Effector memory CD4-positive, alpha-beta T cell (primary cell): ENCODE results near the gene APC2.
"Not testable (repeated sequence)": the region's sequence is repeated elsewhere in the genome, so short reads cannot be mapped to it uniquely, and the experiment has no call there.

ENCODE experiments used
- DNase-seq, 3 donors: peaks; one replicate each; pipeline ENCODE4 v3.0.0-alpha.2; 2020
- H3K27ac ChIP-seq: 2 replicates; pipeline ENCODE4 v1.7.0; 2013; ENCODE audit warnings: mild to moderate bottlenecking, low read length, moderate library complexity; ENCODE audit not compliant: insufficient read depth, poor library complexity, severe bottlenecking
- H3K27me3 ChIP-seq: replicated peaks from 2 replicates; pipeline ENCODE4 v1.7.0; 2013; ENCODE audit warnings: mild to moderate bottlenecking, low read length; ENCODE audit not compliant: insufficient read depth, control insufficient read depth, poor library complexity, severe bottlenecking
- H3K36me3 ChIP-seq: 2 replicates; pipeline ENCODE4 v1.7.0; 2013; ENCODE audit warnings: mild to moderate bottlenecking, low read length, moderate library complexity; ENCODE audit not compliant: control insufficient read depth, insufficient read depth
- H3K4me1 ChIP-seq: 2 replicates; pipeline ENCODE4 v1.7.0; 2013; ENCODE audit warnings: low read length, mild to moderate bottlenecking; ENCODE audit not compliant: control insufficient read depth, insufficient read depth, poor library complexity, severe bottlenecking
- H3K4me3 ChIP-seq: 2 replicates; pipeline ENCODE4 v1.7.0; 2013; ENCODE audit warnings: low read length, low read depth, mild to moderate bottlenecking; ENCODE audit not compliant: insufficient read depth, poor library complexity, severe bottlenecking
- H3K9me3 ChIP-seq: 2 replicates; pipeline ENCODE4 v1.7.0; 2013; ENCODE audit warnings: mild to moderate bottlenecking, low read length, moderate library complexity; ENCODE audit not compliant: control insufficient read depth

Gene APC2

DNA sequence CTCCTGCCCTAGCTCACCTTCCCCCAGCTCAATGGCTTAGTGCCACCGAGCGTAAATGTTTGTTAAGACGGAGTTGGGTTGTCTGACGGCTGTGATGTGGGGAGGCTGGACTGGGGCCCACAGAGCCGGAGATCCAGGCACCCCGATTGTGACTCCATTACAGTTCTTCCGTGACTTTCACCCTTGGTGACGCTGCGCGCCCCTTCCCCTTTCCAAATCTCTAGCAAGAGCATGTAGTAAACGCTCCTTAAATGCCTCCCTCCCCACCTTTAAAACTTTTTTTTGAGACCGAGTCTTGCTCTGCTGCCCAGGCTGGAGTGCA lies 41.9 kb downstream of the APC2 start:
- no peak for DNase-seq
- Histone ChIP-seq H3K4me1 (peaks cover 18% of the 10 kb centered on the region), H3K9me3 (no peaks in the 10 kb centered on the region), H3K4me3 (no peak overlapping the region), H3K36me3 (no peaks in the 10 kb centered on the region), H3K27me3 (no peaks in the 10 kb centered on the region), H3K27ac (no peak overlapping the region)

DNA sequence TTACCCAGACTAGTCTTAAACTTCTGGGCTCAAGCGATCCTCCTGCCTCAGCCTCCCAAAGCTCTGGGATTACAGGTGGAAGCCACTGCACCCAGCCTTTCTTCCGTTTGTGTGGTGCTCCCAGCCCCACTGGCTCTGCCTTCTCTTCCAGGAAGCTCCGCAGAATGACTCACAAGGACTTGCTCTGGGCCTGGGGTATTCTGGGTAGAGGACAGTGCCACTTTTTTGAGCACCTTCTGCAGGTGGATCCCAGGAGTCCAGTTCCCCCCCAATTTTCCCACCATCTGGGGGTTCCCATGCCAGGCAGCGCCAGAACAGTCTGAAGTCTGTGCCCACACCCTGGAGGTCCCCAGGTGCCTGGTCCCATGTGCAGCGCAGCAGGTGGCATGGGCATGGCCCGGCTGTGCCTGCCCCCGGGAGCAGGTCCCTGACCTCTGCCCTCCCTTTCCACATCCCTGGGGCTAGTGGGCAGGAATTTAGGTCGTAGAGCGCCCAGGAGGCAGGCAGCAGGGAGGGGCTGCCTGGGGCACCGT lies 42.6 kb downstream of the APC2 start:
- Histone ChIP-seq H3K27me3 (no peaks in the 10 kb centered on the region), H3K27ac (no peak overlapping the region)

GRCh38 chr19:1494115-1494815 lies 44.3 kb downstream of the APC2 start:
- H3K27me3 ChIP-seq = no peaks in the 10 kb centered on the region
- no peaks in the 10 kb centered on the region for H3K9me3 ChIP-seq
- no peak overlapping the region for H3K27ac ChIP-seq
- no peak overlapping the region for H3K4me3 ChIP-seq
- no peak for DNase-seq
- peaks cover 18% of the 10 kb centered on the region for H3K4me1 ChIP-seq
- H3K36me3 ChIP-seq = no peaks in the 10 kb centered on the region

More for the DNA sequence above, 42.6 kb downstream of the APC2 start:
- DNase-seq = no peak
- no peak overlapping the region for H3K4me3 ChIP-seq
- H3K4me1 ChIP-seq = peaks cover 18% of the 10 kb centered on the region
- H3K9me3 ChIP-seq = no peaks in the 10 kb centered on the region
- H3K36me3 ChIP-seq = no peaks in the 10 kb centered on the region

DNA sequence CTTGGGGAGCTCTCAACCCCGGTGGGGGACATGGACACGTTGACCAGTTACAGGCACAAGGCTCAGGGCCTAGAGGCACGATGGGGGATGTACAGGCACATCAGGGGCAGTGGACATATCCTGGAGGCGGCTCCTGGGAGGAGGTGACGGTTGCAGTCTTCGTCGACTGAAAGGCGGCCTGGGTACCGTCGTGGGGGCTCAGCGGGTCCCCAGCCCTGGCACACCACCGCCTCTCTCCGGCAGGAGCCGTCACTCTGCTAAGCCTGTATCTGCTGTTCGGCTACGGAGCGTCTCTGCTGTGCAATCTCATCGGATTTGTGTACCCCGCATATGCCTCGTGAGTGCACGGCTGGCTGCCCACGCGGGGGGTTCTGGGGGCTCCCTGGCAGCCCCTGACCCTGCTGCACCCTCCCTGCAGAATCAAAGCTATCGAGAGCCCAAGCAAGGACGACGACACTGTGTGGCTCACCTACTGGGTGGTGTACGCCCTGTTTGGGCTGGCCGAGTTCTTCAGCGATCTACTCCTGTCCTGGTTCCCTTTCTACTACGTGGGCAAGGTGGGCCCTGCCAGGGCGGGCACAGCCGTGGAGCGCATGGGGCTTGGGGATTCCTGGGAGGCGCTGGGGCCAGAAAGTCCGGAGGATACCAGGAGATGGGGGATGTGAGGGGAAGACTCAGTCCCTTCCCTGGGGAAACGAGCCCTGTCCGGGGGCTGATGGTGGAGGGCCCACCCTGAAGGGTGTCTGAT lies 45.3 kb downstream of the APC2 start:
- no peaks in the 10 kb centered on the region for H3K36me3 ChIP-seq
- no peak overlapping the region for H3K4me3 ChIP-seq
- DNase-seq = no peak
- H3K9me3 ChIP-seq = no peaks in the 10 kb centered on the region
- peaks cover 9% of the 10 kb centered on the region for H3K4me1 ChIP-seq
- no peak overlapping the region for H3K27ac ChIP-seq
- H3K27me3 ChIP-seq = no peaks in the 10 kb centered on the region

DNA sequence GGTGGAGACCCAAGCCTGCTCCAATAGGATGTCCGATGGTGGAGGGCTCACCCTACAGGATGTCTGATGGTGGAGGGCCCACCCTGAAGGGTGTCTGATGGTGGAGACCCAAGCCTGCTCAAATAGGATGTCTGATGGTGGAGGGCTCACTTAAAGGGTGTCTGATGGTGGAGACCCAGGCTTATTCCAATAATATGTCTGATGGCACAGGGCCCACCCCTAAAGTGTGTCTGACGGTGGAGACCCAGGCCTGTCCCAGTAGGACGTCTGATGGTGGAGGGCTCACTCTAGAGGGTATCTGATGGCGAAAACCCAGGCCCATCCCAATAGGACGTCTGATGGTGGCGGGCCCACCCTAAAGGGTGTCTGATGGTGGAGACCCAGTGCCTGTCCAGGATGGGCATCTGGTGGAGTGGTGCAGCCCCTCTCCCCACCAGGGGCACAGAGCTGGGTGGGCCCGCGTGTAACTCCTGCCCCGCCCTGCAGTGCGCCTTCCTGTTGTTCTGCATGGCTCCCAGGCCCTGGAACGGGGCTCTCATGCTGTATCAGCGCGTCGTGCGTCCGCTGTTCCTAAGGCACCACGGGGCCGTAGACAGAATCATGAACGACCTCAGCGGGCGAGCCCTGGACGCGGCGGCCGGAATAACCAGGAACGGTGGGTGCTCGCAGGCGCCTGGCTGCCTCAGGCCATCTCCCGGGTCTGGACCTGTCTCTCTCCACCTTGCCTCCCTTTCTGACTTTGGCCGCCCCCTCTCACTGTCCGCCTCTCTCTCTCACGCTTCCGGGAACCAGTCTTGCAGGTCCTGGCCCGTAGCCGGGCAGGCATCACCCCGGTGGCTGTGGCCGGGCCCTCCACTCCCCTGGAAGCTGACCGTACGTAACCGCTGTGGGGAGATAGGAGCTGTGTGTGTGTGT lies 46.1 kb downstream of the APC2 start:
- Histone ChIP-seq H3K27me3 (no peaks in the 10 kb centered on the region), H3K4me1 (peaks cover 7% of the 10 kb centered on the region), H3K9me3 (no peaks in the 10 kb centered on the region), H3K4me3 (no peak overlapping the region), H3K27ac (no peak overlapping the region), H3K36me3 (no peaks in the 10 kb centered on the region)
- DNase-seq = no peak

DNA sequence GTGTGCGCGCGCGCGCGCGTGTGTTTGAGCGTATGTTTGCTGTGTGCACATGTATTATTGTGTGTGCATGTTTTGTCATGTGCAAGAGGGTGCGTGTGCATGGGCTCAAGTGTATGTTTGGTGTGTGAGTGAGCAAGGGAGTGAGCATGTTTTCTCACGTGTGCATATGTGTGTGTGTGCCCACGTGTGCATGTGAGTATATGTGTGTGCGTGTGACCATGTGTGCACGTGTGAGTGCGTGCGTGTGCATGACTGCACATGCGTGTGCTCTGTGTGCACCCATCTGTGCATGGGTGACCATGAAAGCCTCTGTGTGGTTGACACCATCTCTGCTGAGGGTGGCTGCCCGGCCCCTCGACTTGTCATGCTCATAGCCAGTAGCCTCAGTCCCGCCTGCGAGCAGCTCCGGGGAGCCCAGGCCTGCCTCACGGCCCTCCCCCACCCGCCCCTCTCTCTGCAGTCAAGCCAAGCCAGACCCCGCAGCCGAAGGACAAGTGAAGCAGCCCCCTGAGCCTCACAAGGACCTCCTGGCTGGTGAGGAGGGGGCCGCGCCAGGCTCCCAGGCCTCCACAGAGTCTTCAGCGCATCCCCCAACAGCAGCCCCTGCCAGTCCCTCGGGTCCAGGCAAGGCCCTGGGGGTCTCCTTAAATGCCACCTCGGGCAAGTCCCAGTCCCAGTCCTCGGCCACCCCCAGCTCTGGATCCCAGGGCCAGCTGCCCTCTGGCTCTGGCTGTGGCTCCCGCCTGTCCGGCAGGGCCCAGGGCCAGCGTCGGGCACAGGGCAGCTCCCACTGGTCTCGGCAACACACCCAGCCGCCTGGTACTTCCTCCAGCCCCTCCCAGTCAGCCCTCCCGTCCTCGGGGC lies 47.0 kb downstream of the APC2 start:
- H3K4me3 ChIP-seq = no peak overlapping the region
- H3K4me1 ChIP-seq = no peaks in the 10 kb centered on the region
- no peaks in the 10 kb centered on the region for H3K36me3 ChIP-seq
- H3K27ac ChIP-seq = no peak overlapping the region
- no peaks in the 10 kb centered on the region for H3K9me3 ChIP-seq
- DNase-seq = no peak
- no peaks in the 10 kb centered on the region for H3K27me3 ChIP-seq

GRCh38 chr19:1497578-1498235 lies 47.8 kb downstream of the APC2 start:
- DNase-seq = no peak
- Histone ChIP-seq H3K27ac (no peak overlapping the region), H3K27me3 (no peaks in the 10 kb centered on the region), H3K4me3 (no peak overlapping the region), H3K9me3 (no peaks in the 10 kb centered on the region), H3K4me1 (no peaks in the 10 kb centered on the region), H3K36me3 (no peaks in the 10 kb centered on the region)

GRCh38 chr19:1499231-1499630 lies 49.3 kb downstream of the APC2 start:
- not testable (repeated sequence) for H3K9me3 ChIP-seq, H3K36me3 ChIP-seq, H3K27ac ChIP-seq, H3K4me1 ChIP-seq, H3K4me3 ChIP-seq, DNase-seq, H3K27me3 ChIP-seq

DNA sequence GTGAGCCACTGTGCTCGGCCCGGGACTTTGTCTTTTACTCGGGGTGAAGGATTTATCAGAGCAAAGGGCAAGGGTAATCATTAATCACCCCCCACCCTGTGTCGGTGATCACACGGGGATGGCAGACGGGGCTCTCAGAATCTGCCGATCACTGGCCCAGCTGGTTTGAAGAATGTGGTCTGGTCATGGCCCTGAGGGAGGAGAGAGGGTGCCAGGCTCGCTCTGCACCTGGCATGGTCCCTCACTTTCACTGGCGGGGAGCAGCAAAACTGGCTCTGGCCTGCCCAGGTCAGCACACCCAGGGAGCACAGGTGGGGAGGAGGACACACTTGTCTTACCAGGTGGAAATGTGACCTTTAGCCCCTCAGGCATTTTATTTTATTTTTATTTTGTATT lies 51.3 kb downstream of the APC2 start:
- H3K4me1 ChIP-seq = no peaks in the 10 kb centered on the region
- no peaks in the 10 kb centered on the region for H3K9me3 ChIP-seq
- H3K27ac ChIP-seq = no peak overlapping the region
- peaks cover 5% of the 10 kb centered on the region for H3K27me3 ChIP-seq
- no peak overlapping the region for H3K4me3 ChIP-seq
- H3K36me3 ChIP-seq = no peaks in the 10 kb centered on the region
- DNase-seq = no peak
